SK-N-SH (cell line): ENCODE results near the gene APBB2. TPM values are rescaled to one million over a fixed set of nuclear protein-coding genes. Genes with fewer than 3 reads are reported as not detected.

Experiments
- CTCF ChIA-PET: fragments of 300-600, 350-600 bp; formaldehyde crosslinking; extraction: SDS; loops from one replicate; lab custom pipeline; 2021; lab: Yijun Ruan, JAX
- POLR2A ChIA-PET: fragments of 350-600 bp; sonication (Branson Sonifier 250); formaldehyde crosslinking; extraction: SDS; loops from one replicate; lab custom pipeline; 2020; ENCODE audit warnings: antibody characterized with exemption, inconsistent platforms; lab: Yijun Ruan, JAX
- DNase-seq: peaks from one replicate; pipeline ENCODE4 v3.0.0; 2012
- H2AFZ ChIP-seq: fragments of 200-600 bp; sonication (generic); 2 replicates; pipeline ENCODE4 v1.8.1; 2016; ENCODE audit warnings: antibody characterized with exemption, mild to moderate bottlenecking, low read depth
- H3F3A ChIP-seq: fragments of 200-600 bp; sonication (generic); replicated peaks from 2 replicates; pipeline ENCODE3; 2016; ENCODE audit warnings: antibody characterized with exemption, mild to moderate bottlenecking; ENCODE audit not compliant: insufficient read depth
- H3K27ac ChIP-seq, 2 experiments: fragments of 200-500 bp in 1 of 2; fragments of 200-600 bp in 1 of 2; sonication (Bioruptor generic) in 1 of 2; sonication (generic), shearing (Covaris generic) in 1 of 2; 2 replicates each; pipeline versions ENCODE4 v1.5.1 to v1.6.1; 2014 to 2016; ENCODE audit warnings: low read depth in 2 of 2, inconsistent platforms in 1 of 2, low read length in 1 of 2, mild to moderate bottlenecking in 1 of 2, mixed read lengths in 1 of 2
- H3K27me3 ChIP-seq: fragments of 200-600 bp; sonication (generic), shearing (Covaris generic); 2 replicates; pipeline ENCODE4 v1.6.1; 2016; ENCODE audit warnings: mixed run types; ENCODE audit not compliant: insufficient read depth
- H3K36me3 ChIP-seq, 2 experiments: fragments of 200-500 bp in 1 of 2; fragments of 200-600 bp in 1 of 2; sonication (Bioruptor generic) in 1 of 2; sonication (generic) in 1 of 2; replicated peaks in 1 of 2; 2 replicates each; pipeline versions ENCODE3 to v1.5.1; 2014 to 2016; ENCODE audit warnings: low read length in 1 of 2, mild to moderate bottlenecking in 1 of 2; ENCODE audit not compliant: insufficient read depth in 2 of 2, control insufficient read depth in 1 of 2
- H3K4me1 ChIP-seq, 2 experiments: fragments of 200-500 bp in 1 of 2; fragments of 200-600 bp in 1 of 2; sonication (Bioruptor generic) in 1 of 2; sonication (generic), shearing (Covaris generic) in 1 of 2; 2 replicates each; pipeline versions ENCODE4 v1.5.1 to v1.6.1; 2014 to 2016; ENCODE audit warnings: low read depth in 1 of 2, low read length in 1 of 2, mixed run types in 1 of 2; ENCODE audit not compliant: insufficient read depth in 2 of 2, control insufficient read depth in 1 of 2
- H3K4me2 ChIP-seq: fragments of 200-600 bp; sonication (generic), shearing (Covaris generic); 2 replicates; pipeline ENCODE4 v1.6.1; 2017; ENCODE audit warnings: mixed run types
- H3K4me3 ChIP-seq, 2 experiments: fragments of 200-500 bp in 1 of 2; fragments of 200-600 bp in 1 of 2; sonication (Bioruptor generic) in 1 of 2; sonication (generic), shearing (Covaris generic) in 1 of 2; 2 replicates each; pipeline versions ENCODE4 v1.5.1 to v1.8.1; 2014 to 2016; ENCODE audit warnings: low read depth in 2 of 2, inconsistent platforms in 1 of 2, low read length in 1 of 2, mild to moderate bottlenecking in 1 of 2, mixed read lengths in 1 of 2, moderate library complexity in 1 of 2
- H3K79me2 ChIP-seq: fragments of 200-600 bp; sonication (generic); 2 replicates; pipeline ENCODE4 v1.8.1; 2017; ENCODE audit warnings: mild to moderate bottlenecking; ENCODE audit not compliant: insufficient read depth
- H3K9ac ChIP-seq: fragments of 200-600 bp; sonication (generic); 2 replicates; pipeline ENCODE4 v1.6.1; 2017; ENCODE audit warnings: mixed run types
- H3K9me2 ChIP-seq: fragments of 200-600 bp; sonication (generic); 2 replicates; pipeline ENCODE4 v1.6.1; 2017; ENCODE audit warnings: mixed run types
- H3K9me3 ChIP-seq: fragments of 200-600 bp; sonication (generic); 2 replicates; pipeline ENCODE4 v1.6.1; 2017; ENCODE audit warnings: mixed run types, mild to moderate bottlenecking, moderate library complexity
- H4K20me1 ChIP-seq: fragments of 200-600 bp; sonication (generic); 2 replicates; pipeline ENCODE4 v1.6.1; 2017; ENCODE audit warnings: mild to moderate bottlenecking, mixed run types; ENCODE audit not compliant: insufficient read depth
- ELF1 ChIP-seq: IDR thresholded peaks from 2 replicates; pipeline ENCODE4 v1.4.0; 2012
- EZH2phosphoT487 ChIP-seq: fragments of 200-600 bp; sonication (generic); IDR thresholded peaks from 2 replicates; pipeline ENCODE4 v1.6.1; 2017; ENCODE audit warnings: low read depth, mixed run types, mild to moderate bottlenecking, antibody characterized with exemption, moderate library complexity, borderline replicate concordance
- FOXJ3 ChIP-seq: sonication (generic); formaldehyde crosslinking; IDR thresholded peaks from 2 replicates; pipeline ENCODE4 v1.5.1; 2020; ENCODE audit warnings: mild to moderate bottlenecking, missing genetic modification reagents
- FOXM1 ChIP-seq: IDR thresholded peaks from 2 replicates; pipeline ENCODE4 v1.4.0; 2012; ENCODE audit warnings: low read depth, mild to moderate bottlenecking
- GABPA ChIP-seq: IDR thresholded peaks from 2 replicates; pipeline ENCODE4 v1.4.0; 2012; ENCODE audit warnings: low read depth, mild to moderate bottlenecking
- GATA2 ChIP-seq: sonication (generic); formaldehyde crosslinking; IDR thresholded peaks from 2 replicates; pipeline ENCODE4 v1.5.0; 2020; ENCODE audit warnings: mild to moderate bottlenecking, missing genetic modification reagents
- MEF2A ChIP-seq: IDR thresholded peaks from 2 replicates; pipeline ENCODE4 v1.4.0; 2012; ENCODE audit warnings: low read depth, borderline replicate concordance
- MXI1 ChIP-seq: IDR thresholded peaks from 2 replicates; pipeline ENCODE4 v1.6.1; 2012; ENCODE audit warnings: mild to moderate bottlenecking, low read depth, low read length, improper control_type of control experiment
- NRF1 ChIP-seq: IDR thresholded peaks from 2 replicates; pipeline ENCODE4 v1.6.1; 2012; ENCODE audit warnings: low read depth, mild to moderate bottlenecking, low read length
- POLR2AphosphoS5 ChIP-seq: IDR thresholded peaks from 2 replicates; pipeline ENCODE4 v1.6.1; 2012; ENCODE audit warnings: low read depth, low read length
- RCOR1 ChIP-seq: fragments of 150-350 bp; IDR thresholded peaks from 2 replicates; pipeline ENCODE4 v1.6.1; 2017; ENCODE audit warnings: antibody characterized with exemption, low read length
- RXRA ChIP-seq: IDR thresholded peaks from 2 replicates; pipeline ENCODE4 v1.4.0; 2012; ENCODE audit warnings: low read depth, mild to moderate bottlenecking, borderline replicate concordance
- TAF1 ChIP-seq: IDR thresholded peaks from 2 replicates; pipeline ENCODE4 v1.6.1; 2012; ENCODE audit warnings: low read depth, mild to moderate bottlenecking, low read length, moderate library complexity, borderline replicate concordance
- TCF12 ChIP-seq: IDR thresholded peaks from 2 replicates; pipeline ENCODE4 v1.4.0; 2012
- TEAD4 ChIP-seq: IDR thresholded peaks from 2 replicates; pipeline ENCODE4 v1.4.0; 2012; ENCODE audit warnings: mild to moderate bottlenecking, borderline replicate concordance; ENCODE audit not compliant: insufficient read depth
- YY1 ChIP-seq: IDR thresholded peaks from 2 replicates; pipeline ENCODE4 v1.4.0; 2012; ENCODE audit warnings: low read depth, mild to moderate bottlenecking
- WGBS: methylation state at CpG from one replicate; pipeline ENCODE4 v1.1.6; 2017; ENCODE audit warnings: low lambda C conversion rate; 5-methylcytosine and 5-hydroxymethylcytosine counted together
- polyA plus RNA-seq, 3 experiments: library from polyadenylated mRNA; depleted of rRNA; stranded (reverse); fragments of >200 nt; gene quantifications; 2 replicates each; pipeline ENCODE4 v1.2.3, GENCODE V29; 2012
- TF ChIP-seq, protein P1 (sequence below): IDR thresholded peaks from 2 replicates; pipeline ENCODE4 v1.4.0; 2012; ENCODE audit warnings: low read depth, borderline replicate concordance
- TF ChIP-seq, protein P2 (sequence below): fragments of 200-600 bp; sonication (generic); IDR thresholded peaks from 2 replicates; pipeline ENCODE4 v1.6.1; 2017; ENCODE audit warnings: antibody characterized with exemption, mild to moderate bottlenecking, moderate library complexity
- TF ChIP-seq, protein P3 (sequence below): IDR thresholded peaks from 2 replicates; pipeline ENCODE4 v1.4.0; 2012; ENCODE audit warnings: low read depth
- TF ChIP-seq, protein P4 (sequence below): IDR thresholded peaks from 2 replicates; pipeline ENCODE4 v1.6.1; 2012; ENCODE audit warnings: mild to moderate bottlenecking, low read depth, low read length, moderate library complexity

The APBB2 gene
- polyA plus RNA-seq, 1 of the 3 experiments (the other 2 are of a cell fraction), result 49.8 TPM

DNA sequence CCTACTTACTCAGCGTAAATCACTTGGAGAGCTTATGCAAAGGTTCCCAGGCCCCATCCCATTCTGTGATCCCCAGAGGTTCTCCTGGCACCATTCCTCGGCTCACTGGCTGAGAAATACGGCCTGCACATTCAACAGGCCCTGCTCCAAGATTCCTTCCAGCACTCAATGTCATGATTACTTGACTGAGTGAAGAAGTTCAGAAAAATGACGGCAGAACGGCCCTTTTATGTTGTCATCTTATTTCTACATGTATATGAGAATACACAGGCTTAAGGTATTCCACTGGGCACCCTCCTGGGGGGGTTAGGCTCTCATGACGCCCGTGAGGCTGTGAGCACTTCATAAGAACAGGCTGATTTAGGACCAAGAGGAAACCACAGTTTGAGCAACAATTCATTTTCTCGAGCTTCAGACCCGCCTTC lies 274.0 kb downstream of the APBB2 start:
- Histone ChIP-seq H3K4me3 (no peak overlapping the region), H3K9ac (no peak overlapping the region), H3K36me3 (peaks cover 40% of the 10 kb centered on the region in 2 experiments), H2AFZ (no peak overlapping the region), H4K20me1 (no peaks in the 10 kb centered on the region), H3K4me2 (no peak overlapping the region), H3K27me3 (no peaks in the 10 kb centered on the region), H3K4me1 (no peaks in the 10 kb centered on the region; a peak in 1 of 4 replicates), H3K9me3 (no peaks in the 10 kb centered on the region), H3F3A (no peaks in the 10 kb centered on the region), H3K9me2 (no peaks in the 10 kb centered on the region), H3K79me2 (peaks cover 6% of the 10 kb centered on the region; the same call in 1 of the 2 replicates), H3K27ac (no peak overlapping the region)
- ChIA-PET CTCF (interaction anchor here (10.3 kb wide), 1 partner anchor 14 kb away, joined by 102 read pairs; no protein-coding TSS in a partner anchor), POLR2A (no interaction called here)
- WGBS, result 98% methylated on average over 9 of the region's 9 CpGs
- TF ChIP-seq, protein P1, sequence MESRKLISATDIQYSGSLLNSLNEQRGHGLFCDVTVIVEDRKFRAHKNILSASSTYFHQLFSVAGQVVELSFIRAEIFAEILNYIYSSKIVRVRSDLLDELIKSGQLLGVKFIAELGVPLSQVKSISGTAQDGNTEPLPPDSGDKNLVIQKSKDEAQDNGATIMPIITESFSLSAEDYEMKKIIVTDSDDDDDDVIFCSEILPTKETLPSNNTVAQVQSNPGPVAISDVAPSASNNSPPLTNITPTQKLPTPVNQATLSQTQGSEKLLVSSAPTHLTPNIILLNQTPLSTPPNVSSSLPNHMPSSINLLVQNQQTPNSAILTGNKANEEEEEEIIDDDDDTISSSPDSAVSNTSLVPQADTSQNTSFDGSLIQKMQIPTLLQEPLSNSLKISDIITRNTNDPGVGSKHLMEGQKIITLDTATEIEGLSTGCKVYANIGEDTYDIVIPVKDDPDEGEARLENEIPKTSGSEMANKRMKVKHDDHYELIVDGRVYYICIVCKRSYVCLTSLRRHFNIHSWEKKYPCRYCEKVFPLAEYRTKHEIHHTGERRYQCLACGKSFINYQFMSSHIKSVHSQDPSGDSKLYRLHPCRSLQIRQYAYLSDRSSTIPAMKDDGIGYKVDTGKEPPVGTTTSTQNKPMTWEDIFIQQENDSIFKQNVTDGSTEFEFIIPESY, result no peak
- TF ChIP-seq FOXJ3 (CRISPR knock-in tag) (no peak), TCF12 (no peak), MEF2A (no peak), POLR2AphosphoS5 (no peak), GATA2 (CRISPR knock-in tag) (no peak), FOXM1 (no peak), TAF1 (no peak), YY1 (no peak), RXRA (no peak), MXI1 (no peak), TEAD4 (no peak), GABPA (no peak), RCOR1 (no peak), NRF1 (no peak), ELF1 (no peak), EZH2phosphoT487 (no peak)
- TF ChIP-seq, protein P2, sequence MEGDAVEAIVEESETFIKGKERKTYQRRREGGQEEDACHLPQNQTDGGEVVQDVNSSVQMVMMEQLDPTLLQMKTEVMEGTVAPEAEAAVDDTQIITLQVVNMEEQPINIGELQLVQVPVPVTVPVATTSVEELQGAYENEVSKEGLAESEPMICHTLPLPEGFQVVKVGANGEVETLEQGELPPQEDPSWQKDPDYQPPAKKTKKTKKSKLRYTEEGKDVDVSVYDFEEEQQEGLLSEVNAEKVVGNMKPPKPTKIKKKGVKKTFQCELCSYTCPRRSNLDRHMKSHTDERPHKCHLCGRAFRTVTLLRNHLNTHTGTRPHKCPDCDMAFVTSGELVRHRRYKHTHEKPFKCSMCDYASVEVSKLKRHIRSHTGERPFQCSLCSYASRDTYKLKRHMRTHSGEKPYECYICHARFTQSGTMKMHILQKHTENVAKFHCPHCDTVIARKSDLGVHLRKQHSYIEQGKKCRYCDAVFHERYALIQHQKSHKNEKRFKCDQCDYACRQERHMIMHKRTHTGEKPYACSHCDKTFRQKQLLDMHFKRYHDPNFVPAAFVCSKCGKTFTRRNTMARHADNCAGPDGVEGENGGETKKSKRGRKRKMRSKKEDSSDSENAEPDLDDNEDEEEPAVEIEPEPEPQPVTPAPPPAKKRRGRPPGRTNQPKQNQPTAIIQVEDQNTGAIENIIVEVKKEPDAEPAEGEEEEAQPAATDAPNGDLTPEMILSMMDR, result no peak
- TF ChIP-seq, protein P3, sequence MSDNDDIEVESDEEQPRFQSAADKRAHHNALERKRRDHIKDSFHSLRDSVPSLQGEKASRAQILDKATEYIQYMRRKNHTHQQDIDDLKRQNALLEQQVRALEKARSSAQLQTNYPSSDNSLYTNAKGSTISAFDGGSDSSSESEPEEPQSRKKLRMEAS, result no peak
- TF ChIP-seq, protein P4, sequence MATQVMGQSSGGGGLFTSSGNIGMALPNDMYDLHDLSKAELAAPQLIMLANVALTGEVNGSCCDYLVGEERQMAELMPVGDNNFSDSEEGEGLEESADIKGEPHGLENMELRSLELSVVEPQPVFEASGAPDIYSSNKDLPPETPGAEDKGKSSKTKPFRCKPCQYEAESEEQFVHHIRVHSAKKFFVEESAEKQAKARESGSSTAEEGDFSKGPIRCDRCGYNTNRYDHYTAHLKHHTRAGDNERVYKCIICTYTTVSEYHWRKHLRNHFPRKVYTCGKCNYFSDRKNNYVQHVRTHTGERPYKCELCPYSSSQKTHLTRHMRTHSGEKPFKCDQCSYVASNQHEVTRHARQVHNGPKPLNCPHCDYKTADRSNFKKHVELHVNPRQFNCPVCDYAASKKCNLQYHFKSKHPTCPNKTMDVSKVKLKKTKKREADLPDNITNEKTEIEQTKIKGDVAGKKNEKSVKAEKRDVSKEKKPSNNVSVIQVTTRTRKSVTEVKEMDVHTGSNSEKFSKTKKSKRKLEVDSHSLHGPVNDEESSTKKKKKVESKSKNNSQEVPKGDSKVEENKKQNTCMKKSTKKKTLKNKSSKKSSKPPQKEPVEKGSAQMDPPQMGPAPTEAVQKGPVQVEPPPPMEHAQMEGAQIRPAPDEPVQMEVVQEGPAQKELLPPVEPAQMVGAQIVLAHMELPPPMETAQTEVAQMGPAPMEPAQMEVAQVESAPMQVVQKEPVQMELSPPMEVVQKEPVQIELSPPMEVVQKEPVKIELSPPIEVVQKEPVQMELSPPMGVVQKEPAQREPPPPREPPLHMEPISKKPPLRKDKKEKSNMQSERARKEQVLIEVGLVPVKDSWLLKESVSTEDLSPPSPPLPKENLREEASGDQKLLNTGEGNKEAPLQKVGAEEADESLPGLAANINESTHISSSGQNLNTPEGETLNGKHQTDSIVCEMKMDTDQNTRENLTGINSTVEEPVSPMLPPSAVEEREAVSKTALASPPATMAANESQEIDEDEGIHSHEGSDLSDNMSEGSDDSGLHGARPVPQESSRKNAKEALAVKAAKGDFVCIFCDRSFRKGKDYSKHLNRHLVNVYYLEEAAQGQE, result no peak
- no peak for DNase-seq
